Stimulated activated CD8-positive, alpha-beta memory T cell treated with anti-CD3 and anti-CD28 coated beads, Interleukin-4, amount 100 ng/mL, for 1 hour (primary cell): ENCODE measurements around the gene CALR3.
"Not testable (repeated sequence)": the region's sequence is repeated elsewhere in the genome, so short reads cannot be mapped to it uniquely, and the experiment has no call there.

ENCODE experiments used
- DNase-seq, 2 donors: peaks; one replicate each; pipeline ENCODE4 v3.0.0-alpha.2; 2020; ENCODE audit warnings: low read depth in 2 of 2, low spot score in 1 of 2

The CALR3 gene

DNA sequence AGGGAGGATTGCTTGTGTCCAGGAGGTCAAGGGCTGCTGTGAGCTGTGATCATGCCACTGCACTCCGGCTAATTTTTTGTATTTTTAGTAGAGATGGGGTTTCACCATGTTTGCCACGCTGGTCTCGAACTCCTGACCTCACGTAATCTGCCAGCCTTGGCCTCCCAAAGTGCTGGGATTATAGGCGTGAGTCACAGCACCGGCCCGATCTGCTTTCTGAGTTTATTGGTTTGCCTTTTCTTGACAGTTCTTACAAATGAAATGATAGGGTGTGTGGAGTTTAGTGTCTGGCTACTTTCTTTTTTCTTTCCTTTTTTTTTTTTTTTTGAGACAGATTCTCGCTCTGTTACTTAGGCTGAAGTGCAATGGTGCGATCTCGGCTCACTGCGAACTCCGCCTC is 1.1 kb upstream of the CALR3 start:
- DNase-seq, result no peak

- DNase-seq, result no peak
These were observed 631 bp upstream of the CALR3 start for GRCh38 chr19:16496613-16496983.

DNA sequence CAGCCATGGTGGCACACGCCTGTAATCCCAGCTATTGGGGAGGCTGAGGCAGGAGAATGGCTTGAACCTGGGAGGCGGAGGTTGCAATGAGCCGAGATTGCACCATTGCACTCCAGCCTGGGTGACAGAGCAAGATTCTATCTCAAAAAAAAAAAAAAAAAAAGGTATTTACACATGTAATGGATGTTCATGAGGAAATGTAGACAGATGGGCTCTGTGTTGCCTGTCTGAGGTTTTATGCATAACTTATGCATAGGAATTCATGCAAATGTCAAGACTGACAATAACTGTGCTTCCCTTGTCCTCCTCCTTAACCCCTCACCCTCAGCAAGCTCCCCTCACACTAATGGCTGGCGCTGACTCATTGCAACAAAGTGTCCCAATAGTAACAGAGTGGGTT is 9.5 kb downstream of the CALR3 start:
- not testable (repeated sequence) for DNase-seq

DNA sequence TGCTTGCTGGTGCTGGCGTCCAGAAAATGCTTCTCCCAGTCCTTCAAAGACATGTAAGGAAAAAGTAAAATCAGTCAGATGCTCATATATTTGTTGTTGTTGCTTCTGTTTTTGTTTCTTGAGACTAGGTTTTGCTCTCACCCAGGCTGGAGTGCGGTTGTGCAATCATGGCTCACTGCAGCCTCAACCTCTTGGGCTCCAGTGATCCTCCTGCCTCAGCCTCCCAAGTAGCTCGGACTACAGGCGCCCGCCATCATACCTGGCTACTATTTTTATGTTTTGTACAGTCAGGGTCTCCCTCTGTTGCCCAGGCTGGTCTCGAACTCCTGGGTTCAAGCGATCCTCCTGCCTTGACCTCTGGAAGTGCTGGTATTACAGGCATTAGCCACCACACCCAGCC is 13.2 kb downstream of the CALR3 start:
- DNase-seq, result no peak

DNA sequence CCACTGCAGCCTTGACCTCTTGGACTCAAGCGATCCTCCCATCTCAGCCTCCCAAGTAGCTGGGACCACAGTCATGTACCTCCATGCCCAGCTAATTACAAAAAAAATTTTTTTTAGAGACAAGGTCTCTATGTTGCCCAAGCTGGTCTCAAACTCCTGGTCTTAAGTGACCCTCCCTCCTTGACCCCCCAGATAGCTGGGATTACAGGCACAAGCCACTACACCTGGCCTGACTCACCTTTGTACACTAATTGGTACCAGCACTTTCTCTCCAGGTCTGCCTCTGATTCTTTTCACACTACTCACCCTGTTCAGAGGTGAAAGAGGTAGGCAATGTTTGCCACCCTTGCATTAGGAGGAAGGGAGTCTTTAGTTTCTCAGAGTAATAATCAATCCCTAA is 18.7 kb downstream of the CALR3 start:
- no peak for DNase-seq

DNA sequence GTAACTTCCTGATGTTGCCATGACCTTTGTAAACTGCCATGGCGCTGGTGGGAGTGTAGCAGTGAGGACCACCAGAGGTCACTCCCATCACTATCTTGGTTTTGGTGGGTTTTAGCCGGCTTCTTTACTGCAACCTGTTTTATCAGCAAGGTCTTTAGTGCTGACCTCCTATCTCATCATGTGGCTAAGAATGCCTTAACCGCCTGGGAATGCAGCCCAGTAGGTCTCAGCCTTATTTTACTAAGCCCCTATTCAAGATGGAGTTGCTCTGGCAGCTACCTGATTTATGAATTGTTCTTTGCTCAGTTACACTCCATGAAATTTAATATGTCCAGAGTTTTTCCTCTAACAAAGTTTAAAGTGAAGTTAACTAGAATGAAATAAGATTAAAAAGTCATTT is 19.6 kb downstream of the CALR3 start:
- DNase-seq, result no peak

- DNase-seq, result no peak
These were observed 22.0 kb downstream of the CALR3 start for GRCh38 chr19:16473875-16474392.

- DNase-seq, result no peak
These were observed 23.0 kb downstream of the CALR3 start for GRCh38 chr19:16472992-16473391.

DNA sequence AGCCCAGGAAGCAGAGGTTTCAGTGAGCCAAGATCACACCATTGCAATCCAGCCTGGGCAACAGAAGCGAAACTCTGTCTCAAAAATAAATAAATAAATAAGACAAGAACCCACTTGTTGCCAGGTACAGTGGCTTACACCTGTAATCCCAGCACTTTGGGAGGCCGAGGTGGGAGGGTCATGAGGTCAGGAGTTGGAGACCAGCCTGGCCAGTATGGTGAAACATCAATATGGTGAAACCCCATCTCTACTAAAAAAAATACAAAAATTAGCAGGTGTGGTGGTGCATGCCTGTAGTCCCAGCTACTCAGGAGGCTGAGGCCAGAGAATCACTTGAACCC is 23.4 kb downstream of the CALR3 start:
- DNase-seq, result not testable (repeated sequence)

DNA sequence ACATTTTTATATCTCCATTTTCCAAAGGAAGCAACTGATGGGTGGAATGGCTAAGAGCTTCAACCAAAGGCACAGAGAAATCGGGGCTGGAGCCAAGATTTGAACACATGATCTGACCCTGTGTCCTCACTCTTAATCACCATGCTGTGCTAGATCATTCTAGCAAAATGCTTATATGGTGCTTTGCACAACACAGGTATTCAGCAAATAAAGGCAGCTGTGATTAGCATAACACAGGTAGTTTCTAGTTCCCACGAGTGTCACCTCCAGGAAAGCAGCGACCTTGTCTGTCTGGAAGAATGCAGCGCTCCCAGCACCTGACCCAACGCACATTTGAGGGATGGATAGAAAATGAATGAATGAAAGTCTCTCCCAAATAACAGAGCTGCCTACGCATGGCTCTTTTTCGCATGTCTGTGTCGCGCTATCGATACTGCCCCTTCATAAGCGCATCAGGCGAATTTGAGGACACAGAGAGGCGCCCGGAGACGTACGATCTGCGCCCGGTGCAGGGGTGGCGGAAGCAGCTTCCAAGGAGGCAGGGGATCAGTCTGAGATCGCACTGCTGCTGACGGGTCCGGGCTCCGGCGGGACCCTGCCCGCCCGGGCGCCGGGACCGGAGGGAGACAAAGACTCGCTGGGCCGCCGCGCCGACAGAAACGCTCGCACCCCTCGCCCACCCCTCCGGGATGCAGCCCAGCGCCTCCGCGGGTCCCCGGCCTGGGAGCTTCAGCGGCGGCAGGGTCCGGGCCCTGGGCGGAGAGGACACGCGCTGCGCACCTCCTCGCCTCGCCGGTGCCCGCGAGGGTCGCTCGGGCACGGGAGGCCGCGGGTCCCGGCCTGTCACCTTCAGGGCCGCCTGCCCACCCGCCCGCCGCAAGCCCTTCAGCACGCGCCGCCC is 24.8 kb downstream of the CALR3 start:
- DNase-seq, result no peak

- DNase-seq, result no peak
These were observed 25.4 kb downstream of the CALR3 start for GRCh38 chr19:16470541-16470910.

GRCh38 chr19:16467581-16467980 is 28.4 kb downstream of the CALR3 start:
- no peak for DNase-seq

DNA sequence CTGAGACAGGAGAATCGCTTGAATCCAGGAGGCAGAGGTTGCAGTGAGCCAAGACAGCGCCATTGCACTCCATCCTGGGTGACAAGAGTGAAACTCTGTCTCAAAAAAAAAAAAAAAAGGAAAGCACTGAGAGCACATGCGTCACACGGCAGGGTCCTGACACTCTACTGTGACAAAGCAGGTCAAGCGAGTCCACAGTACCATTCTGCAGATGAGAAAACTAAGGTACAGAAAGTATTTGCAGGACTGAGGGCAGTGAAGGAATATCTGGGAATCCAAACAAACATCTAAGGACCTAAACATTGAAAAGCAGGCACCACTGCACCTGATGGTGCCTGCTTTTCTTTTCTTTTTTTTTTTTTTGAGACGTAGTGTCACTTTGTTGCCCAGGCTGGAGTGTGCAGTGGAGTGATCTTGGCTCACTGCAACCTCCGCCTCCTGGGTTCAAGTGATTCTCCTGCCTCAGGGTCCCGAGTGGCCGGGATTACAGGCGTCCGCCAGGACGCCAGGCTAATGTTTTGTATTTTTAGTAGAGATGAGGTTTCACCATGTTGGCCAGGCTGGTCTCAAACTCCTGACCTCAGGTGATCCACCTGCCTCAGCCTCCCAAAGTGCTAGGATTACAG is 29.1 kb downstream of the CALR3 start:
- DNase-seq, result not testable (repeated sequence)

DNA sequence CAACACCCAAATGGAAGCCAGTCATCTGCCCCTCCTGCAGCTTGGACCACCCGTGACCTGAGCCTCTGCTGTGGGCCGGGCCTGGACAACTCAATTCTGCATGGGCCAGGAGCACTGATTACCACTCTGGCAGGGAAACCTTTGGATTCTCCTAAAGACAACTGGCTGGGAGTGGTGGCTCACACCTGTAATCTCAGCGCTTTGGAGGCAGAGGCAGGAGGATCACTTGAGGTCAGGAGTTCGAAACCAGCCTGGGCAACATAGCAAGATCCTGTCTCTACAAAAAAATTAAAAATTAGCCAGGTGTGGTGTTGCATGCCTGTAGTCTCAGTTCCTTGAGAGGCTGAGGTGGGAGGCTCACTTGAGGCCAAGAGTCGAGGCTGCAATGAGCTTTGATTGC is 30.7 kb downstream of the CALR3 start:
- no peak for DNase-seq

DNA sequence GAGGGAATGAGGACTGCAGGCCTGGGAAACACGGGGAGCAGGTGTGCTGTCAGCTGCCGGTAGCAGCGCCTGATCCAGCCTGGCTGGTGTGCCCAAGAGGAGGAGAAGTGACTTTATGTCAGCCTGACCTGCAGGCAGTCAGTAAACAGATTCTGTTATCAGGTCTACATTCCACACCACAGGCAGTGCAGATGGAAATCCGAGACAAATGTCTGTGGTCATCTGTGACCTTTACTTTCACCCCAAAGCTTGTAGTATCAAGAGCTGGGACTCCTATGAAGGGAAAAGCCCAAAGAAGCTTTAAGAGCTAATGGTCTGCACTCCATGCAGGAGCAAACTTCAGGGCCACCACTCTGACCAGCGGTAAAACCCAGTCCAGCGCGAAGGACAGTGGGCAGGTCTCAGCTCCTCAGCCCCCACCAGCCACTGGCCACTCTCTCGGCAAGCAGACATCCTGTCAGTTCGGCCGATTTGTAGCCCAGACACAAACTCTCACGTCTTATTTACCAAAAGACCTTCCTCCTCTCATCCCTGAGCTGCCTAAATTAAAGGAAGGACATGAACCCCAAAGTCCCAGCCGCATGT is 31.9 kb downstream of the CALR3 start:
- DNase-seq, result no peak

- no peak for DNase-seq
These were observed 32.5 kb downstream of the CALR3 start for GRCh38 chr19:16463341-16463990.

- no peak for DNase-seq
These were observed 33.2 kb downstream of the CALR3 start for GRCh38 chr19:16462757-16463250.

DNA sequence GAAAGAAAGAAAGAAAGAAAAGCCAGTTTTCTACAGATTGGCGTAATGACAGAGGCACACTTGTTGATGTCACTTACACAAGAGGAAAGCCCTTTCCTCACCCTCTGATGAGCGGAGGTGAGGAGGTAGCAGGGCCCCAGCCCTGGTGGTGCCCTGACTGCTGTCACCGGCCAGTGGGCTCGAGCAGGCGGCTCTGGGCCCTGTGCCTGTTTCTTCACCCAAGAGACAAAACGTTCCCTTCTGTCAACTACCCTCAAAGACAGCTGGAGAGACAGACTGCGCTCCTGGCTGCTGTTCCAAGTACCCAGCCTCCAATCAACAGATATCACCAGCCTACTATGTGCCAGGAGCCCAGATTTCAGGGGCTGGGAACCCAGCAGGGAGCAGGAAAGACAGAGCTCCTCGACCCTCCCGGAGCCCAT is 34.3 kb downstream of the CALR3 start:
- no peak for DNase-seq

DNA sequence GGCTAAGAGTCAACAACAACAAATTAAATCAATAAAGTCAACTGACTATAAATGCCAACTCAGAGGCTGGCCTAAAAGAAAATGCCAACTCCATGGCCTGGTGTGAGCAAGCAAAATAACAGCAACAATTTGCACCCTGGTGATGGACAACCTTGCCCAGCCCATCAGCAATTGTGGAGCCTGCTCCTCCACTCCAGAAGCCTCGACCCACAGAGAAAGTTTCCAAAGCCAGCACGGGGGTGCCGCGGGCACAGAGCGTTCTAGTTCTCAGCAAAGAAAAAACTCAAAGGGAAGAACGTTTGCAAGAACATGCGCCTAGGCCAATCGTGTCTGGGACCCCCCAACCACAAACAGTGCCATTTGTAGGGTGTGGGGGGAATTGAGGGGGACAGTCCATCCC is 35.5 kb downstream of the CALR3 start:
- DNase-seq, result no peak

DNA sequence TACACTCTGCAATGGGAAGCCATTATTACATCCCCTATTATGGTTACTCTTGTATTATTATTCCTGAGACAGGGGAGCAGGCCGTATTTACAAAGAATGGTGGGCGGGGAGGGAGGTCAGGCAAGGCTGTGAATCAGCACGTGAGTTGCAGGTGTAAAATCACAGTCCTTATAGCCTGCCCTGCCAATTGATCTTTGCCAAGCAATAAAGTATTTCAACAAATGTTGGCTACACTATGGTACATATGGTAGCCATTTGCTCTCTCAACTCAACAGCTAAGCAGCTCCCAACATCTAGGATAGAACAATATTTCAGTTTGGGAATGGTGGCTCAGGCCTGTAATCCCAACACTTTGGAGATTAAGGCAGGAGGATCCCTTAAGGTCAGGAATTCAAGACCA is 36.3 kb downstream of the CALR3 start:
- DNase-seq, result no peak
